Measurements from ENCODE around the gene HDLBP.
"Not testable (repeated sequence)": the region's sequence is repeated elsewhere in the genome, so short reads cannot be mapped to it uniquely, and the experiment has no call there.

HDLBP gene

DNA sequence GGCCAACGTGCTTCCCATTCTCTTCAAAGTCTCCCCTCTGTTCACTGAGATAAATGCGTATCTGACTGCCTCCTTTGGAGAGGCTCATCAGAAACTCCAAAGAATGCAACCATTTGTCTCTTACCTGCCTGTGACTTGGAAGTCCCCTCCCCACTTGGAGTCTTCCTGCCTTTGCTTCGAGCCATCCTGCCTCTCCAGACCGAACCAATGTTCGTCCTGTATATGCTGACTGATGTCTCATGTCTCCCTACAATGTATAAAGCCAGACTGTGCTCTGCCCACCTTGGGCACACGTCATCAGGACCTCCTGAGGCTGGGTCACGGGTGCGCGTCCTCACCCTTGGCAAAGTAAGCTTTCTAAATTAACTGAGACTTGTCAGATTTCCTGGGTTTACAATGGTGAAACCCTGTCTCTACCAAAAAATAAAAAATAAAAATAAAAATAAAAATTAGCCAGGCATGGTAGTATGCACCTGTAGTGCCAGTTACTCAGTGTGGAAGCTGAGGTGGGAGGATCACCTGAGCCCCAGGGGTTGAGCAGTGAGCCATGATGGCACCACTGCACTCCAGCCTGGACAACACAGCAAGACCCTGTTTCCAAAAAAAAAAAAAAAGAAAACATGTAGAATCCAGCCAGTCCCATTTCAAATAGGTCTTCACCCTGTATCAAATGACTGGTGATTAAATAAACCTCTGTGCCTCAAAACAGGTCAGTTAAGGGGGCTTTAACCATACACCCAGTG lies 29.0 kb downstream of the HDLBP start:
- H3K27me3 ChIP-seq (ENCODE audit: control insufficient read depth in 1 of 2, insufficient read depth in 2 of 2, low read length in 2 of 2): no peaks in the 10 kb centered on the region
- no peaks in the 10 kb centered on the region for H3K36me3 ChIP-seq (ENCODE audit: insufficient read depth, low read length)

GRCh38 chr2:241285596-241285995 lies 29.9 kb downstream of the HDLBP start:
- Histone ChIP-seq H3K4me3 (ENCODE audit: low read depth in 1 of 2, low read length in 2 of 2) (no peak overlapping the region), H3K9me3 (ENCODE audit: low read length) (no peaks in the 10 kb centered on the region), H3K4me1 (ENCODE audit: insufficient read depth, low read length) (peaks cover 18% of the 10 kb centered on the region), H3K36me3 (ENCODE audit: insufficient read depth, low read length) (no peaks in the 10 kb centered on the region), H3K9ac (ENCODE audit: low read length) (no peak overlapping the region), H3K27ac (ENCODE audit: low read depth, low read length) (no peak overlapping the region), H3K27me3 (ENCODE audit: control insufficient read depth in 1 of 2, insufficient read depth in 2 of 2, low read length in 2 of 2) (no peaks in the 10 kb centered on the region)

More for the DNA sequence above, 29.0 kb downstream of the HDLBP start:
- H3K9me3 ChIP-seq (ENCODE audit: low read length): no peaks in the 10 kb centered on the region
- no peak overlapping the region for H3K4me3 ChIP-seq (ENCODE audit: low read depth in 1 of 2, low read length in 2 of 2)
- H3K27ac ChIP-seq (ENCODE audit: low read depth, low read length): no peak overlapping the region
- H3K4me1 ChIP-seq (ENCODE audit: insufficient read depth, low read length): peaks cover 18% of the 10 kb centered on the region
- H3K9ac ChIP-seq (ENCODE audit: low read length): no peak overlapping the region

DNA sequence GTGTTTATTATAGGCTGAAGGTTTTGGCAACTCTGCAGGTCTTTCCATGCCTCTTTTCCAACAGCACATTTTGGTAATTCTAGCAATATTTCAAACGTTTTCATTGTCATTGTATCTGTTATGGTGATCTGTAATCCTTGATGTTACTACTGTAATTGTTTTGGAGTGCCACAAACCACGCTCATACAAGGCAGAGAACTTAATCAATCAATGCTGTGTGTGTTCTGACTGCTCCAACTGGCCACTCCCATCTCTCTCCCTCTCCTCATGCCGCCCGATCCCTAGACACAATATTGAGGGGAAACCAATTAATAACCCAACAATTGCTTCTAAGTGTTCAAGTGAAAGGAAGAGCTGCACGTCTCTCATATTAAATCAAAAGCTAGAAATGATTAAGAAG lies 32.9 kb downstream of the HDLBP start:
- Histone ChIP-seq H3K9me3 (ENCODE audit: low read length) (no peaks in the 10 kb centered on the region), H3K4me1 (ENCODE audit: insufficient read depth, low read length) (peaks cover 4% of the 10 kb centered on the region), H3K36me3 (ENCODE audit: insufficient read depth, low read length) (no peaks in the 10 kb centered on the region), H3K9ac (ENCODE audit: low read length) (no peak overlapping the region), H3K27me3 (ENCODE audit: control insufficient read depth in 1 of 2, insufficient read depth in 2 of 2, low read length in 2 of 2) (no peaks in the 10 kb centered on the region), H3K4me3 (ENCODE audit: low read depth in 1 of 2, low read length in 2 of 2) (no peak overlapping the region), H3K27ac (ENCODE audit: low read depth, low read length) (no peak overlapping the region)

- no peaks in the 10 kb centered on the region for H3K9me3 ChIP-seq (ENCODE audit: low read length)
- no peak overlapping the region for H3K4me3 ChIP-seq (ENCODE audit: low read depth in 1 of 2, low read length in 2 of 2)
- H3K9ac ChIP-seq (ENCODE audit: low read length): no peak overlapping the region
- H3K27ac ChIP-seq (ENCODE audit: low read depth, low read length): no peak overlapping the region
- H3K36me3 ChIP-seq (ENCODE audit: insufficient read depth, low read length): no peaks in the 10 kb centered on the region
- H3K4me1 ChIP-seq (ENCODE audit: insufficient read depth, low read length): peaks cover 4% of the 10 kb centered on the region
- H3K27me3 ChIP-seq (ENCODE audit: control insufficient read depth in 1 of 2, insufficient read depth in 2 of 2, low read length in 2 of 2): no peaks in the 10 kb centered on the region
Measured at GRCh38 chr2:241280291-241280690, 35.2 kb downstream of the HDLBP start.

DNA sequence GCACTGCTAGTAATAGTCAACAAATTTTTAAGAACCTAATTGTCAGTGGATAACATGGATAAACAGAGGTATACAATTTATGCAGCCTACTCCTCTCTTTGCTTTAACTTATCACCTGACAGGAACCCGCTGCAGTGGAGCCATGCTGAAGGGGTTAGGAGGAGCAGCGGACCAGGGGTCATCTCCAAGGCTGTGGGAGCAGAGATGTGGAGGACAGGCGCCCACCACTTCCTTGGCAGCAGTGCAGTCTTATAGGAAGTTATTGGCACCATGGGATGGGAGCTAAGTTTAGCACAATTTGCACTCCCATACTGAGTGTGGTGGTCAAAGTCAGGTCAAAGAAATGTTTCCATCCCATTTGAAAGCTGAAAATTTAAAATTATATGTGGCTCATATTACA lies 35.6 kb downstream of the HDLBP start:
- H3K36me3 ChIP-seq (ENCODE audit: insufficient read depth, low read length): no peaks in the 10 kb centered on the region
- H3K9me3 ChIP-seq (ENCODE audit: low read length): no peaks in the 10 kb centered on the region
- no peaks in the 10 kb centered on the region for H3K27me3 ChIP-seq (ENCODE audit: control insufficient read depth in 1 of 2, insufficient read depth in 2 of 2, low read length in 2 of 2)
- H3K4me3 ChIP-seq (ENCODE audit: low read depth in 1 of 2, low read length in 2 of 2): no peak overlapping the region
- H3K9ac ChIP-seq (ENCODE audit: low read length): no peak overlapping the region
- peaks cover 4% of the 10 kb centered on the region for H3K4me1 ChIP-seq (ENCODE audit: insufficient read depth, low read length)
- H3K27ac ChIP-seq (ENCODE audit: low read depth, low read length): no peak overlapping the region

- no peaks in the 10 kb centered on the region for H3K9me3 ChIP-seq (ENCODE audit: low read length)
- H3K36me3 ChIP-seq (ENCODE audit: insufficient read depth, low read length): no peaks in the 10 kb centered on the region
- no peak overlapping the region for H3K27ac ChIP-seq (ENCODE audit: low read depth, low read length)
- no peak overlapping the region for H3K4me3 ChIP-seq (ENCODE audit: low read depth in 1 of 2, low read length in 2 of 2)
- H3K4me1 ChIP-seq (ENCODE audit: insufficient read depth, low read length): peaks cover 4% of the 10 kb centered on the region
- H3K9ac ChIP-seq (ENCODE audit: low read length): no peak overlapping the region
- H3K27me3 ChIP-seq (ENCODE audit: control insufficient read depth in 1 of 2, insufficient read depth in 2 of 2, low read length in 2 of 2): no peaks in the 10 kb centered on the region
Measured at GRCh38 chr2:241279413-241279812, 36.1 kb downstream of the HDLBP start.

GRCh38 chr2:241278306-241278705 lies 37.2 kb downstream of the HDLBP start:
- H3K9me3 ChIP-seq (ENCODE audit: low read length); H3K4me3 ChIP-seq (ENCODE audit: low read depth in 1 of 2, low read length in 2 of 2); H3K27me3 ChIP-seq (ENCODE audit: control insufficient read depth in 1 of 2, insufficient read depth in 2 of 2, low read length in 2 of 2); H3K4me1 ChIP-seq (ENCODE audit: insufficient read depth, low read length); H3K9ac ChIP-seq (ENCODE audit: low read length); H3K36me3 ChIP-seq (ENCODE audit: insufficient read depth, low read length); H3K27ac ChIP-seq (ENCODE audit: low read depth, low read length): not testable (repeated sequence)

GRCh38 chr2:241275910-241276309 lies 39.6 kb downstream of the HDLBP start:
- Histone ChIP-seq H3K9me3 (ENCODE audit: low read length) (no peaks in the 10 kb centered on the region), H3K4me3 (ENCODE audit: low read depth in 1 of 2, low read length in 2 of 2) (no peak overlapping the region), H3K9ac (ENCODE audit: low read length) (no peak overlapping the region), H3K36me3 (ENCODE audit: insufficient read depth, low read length) (no peaks in the 10 kb centered on the region), H3K27ac (ENCODE audit: low read depth, low read length) (no peak overlapping the region), H3K4me1 (ENCODE audit: insufficient read depth, low read length) (peaks cover 12% of the 10 kb centered on the region), H3K27me3 (ENCODE audit: control insufficient read depth in 1 of 2, insufficient read depth in 2 of 2, low read length in 2 of 2) (no peaks in the 10 kb centered on the region)

- no peaks in the 10 kb centered on the region for H3K9me3 ChIP-seq (ENCODE audit: low read length)
- no peaks in the 10 kb centered on the region for H3K27me3 ChIP-seq (ENCODE audit: control insufficient read depth in 1 of 2, insufficient read depth in 2 of 2, low read length in 2 of 2)
- no peak overlapping the region for H3K9ac ChIP-seq (ENCODE audit: low read length)
- H3K4me3 ChIP-seq (ENCODE audit: low read depth in 1 of 2, low read length in 2 of 2): no peak overlapping the region
- H3K4me1 ChIP-seq (ENCODE audit: insufficient read depth, low read length): peaks cover 16% of the 10 kb centered on the region
- no peaks in the 10 kb centered on the region for H3K36me3 ChIP-seq (ENCODE audit: insufficient read depth, low read length)
- no peak overlapping the region for H3K27ac ChIP-seq (ENCODE audit: low read depth, low read length)
Measured at GRCh38 chr2:241275504-241275903, 40.0 kb downstream of the HDLBP start.

DNA sequence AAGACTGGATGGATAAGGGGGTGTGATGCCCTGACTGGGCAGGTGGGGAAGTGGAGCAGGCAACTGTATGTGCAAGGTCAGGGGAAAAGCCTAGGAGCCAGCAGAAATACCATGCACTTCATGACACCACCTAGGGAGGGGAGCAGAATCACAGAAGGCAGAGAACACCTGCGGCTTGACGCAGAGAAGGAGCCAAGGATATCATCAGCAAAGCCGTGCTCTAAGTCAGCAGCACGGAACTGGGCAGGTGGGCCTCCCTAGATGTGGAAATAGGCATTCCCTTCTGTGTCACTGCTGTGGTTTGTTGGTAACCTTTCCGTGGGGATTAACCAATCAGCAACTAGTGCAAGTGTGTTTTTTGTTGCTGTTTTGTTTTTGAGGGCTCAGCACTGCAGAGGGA lies 41.3 kb downstream of the HDLBP start:
- H3K9ac ChIP-seq (ENCODE audit: low read length): no peak overlapping the region

GRCh38 chr2:241273210-241274020 lies 42.1 kb downstream of the HDLBP start:
- Histone ChIP-seq H3K27ac (ENCODE audit: low read depth, low read length) (peak overlapping the region; percentile 53), H3K36me3 (ENCODE audit: insufficient read depth, low read length) (no peaks in the 10 kb centered on the region), H3K9ac (ENCODE audit: low read length) (peak overlapping the region; percentile 22), H3K9me3 (ENCODE audit: low read length) (no peaks in the 10 kb centered on the region), H3K4me1 (ENCODE audit: insufficient read depth, low read length) (peaks cover 35% of the 10 kb centered on the region), H3K4me3 (ENCODE audit: low read depth in 1 of 2, low read length in 2 of 2) (peak overlapping the region in 1 of 2 donors; percentile 61), H3K27me3 (ENCODE audit: control insufficient read depth in 1 of 2, insufficient read depth in 2 of 2, low read length in 2 of 2) (no peaks in the 10 kb centered on the region)

More for the DNA sequence above, 41.3 kb downstream of the HDLBP start:
- Histone ChIP-seq H3K36me3 (ENCODE audit: insufficient read depth, low read length) (no peaks in the 10 kb centered on the region), H3K27me3 (ENCODE audit: control insufficient read depth in 1 of 2, insufficient read depth in 2 of 2, low read length in 2 of 2) (no peaks in the 10 kb centered on the region), H3K9me3 (ENCODE audit: low read length) (no peaks in the 10 kb centered on the region), H3K4me3 (ENCODE audit: low read depth in 1 of 2, low read length in 2 of 2) (no peak overlapping the region), H3K4me1 (ENCODE audit: insufficient read depth, low read length) (peaks cover 29% of the 10 kb centered on the region), H3K27ac (ENCODE audit: low read depth, low read length) (no peak overlapping the region)
